ENCODE results near the gene C1orf35.

C1orf35 gene

DNA sequence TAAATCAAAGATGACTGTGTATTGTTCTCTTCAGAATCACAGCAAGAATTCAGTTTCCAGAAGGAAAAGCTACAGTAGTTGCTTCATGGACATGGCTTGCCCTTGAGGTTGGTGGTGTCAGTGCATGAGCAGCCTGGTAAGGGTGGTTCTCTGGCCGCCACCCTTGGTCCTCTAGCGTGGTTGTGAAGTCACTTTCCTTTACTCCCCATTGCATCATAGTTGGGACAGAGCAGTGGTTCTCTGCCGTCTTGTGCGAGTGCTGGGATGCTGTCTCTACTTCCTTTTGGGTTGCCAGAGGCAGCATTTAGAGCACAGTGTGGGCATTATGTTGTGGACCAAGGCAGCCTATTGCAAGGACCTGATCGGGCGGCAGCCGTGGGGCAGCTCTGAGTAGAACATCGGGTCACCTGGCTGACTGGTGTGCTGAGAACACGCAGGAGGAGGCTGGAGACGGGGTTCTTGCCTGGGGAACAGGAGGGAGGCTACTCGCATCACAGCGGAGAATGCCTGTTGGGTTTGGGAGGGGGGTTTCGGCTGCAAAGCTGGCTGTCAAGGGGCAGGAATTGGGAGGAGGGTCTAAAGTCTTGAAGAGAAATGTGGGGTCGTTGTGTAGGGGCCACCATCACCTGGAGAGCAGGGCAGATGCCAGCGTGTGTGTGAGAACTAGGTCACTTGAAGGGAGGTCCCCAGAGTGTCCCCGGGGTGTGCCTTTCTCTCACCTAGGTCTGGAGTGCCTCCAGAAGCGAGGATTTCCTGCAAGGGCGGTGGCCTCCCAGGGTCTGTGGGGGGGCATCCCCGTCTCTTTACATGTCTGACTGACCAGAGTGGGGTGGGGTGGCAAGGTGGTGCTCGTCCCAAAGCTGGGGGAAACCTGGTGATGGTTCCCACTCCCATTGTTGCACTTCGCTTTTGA lies 14.3 kb downstream of the C1orf35 start:
- no peak for TF ChIP-seq CTCF (IDR thresholded peaks at IDR 0.05; ENCODE audit: low read length)
- TF ChIP-seq EZH2phosphoT487 (IDR thresholded peaks at IDR 0.05; ENCODE audit: low read length) = no peak
- TF ChIP-seq EZH2 (optimal IDR thresholded peaks at IDR 0.05; ENCODE audit: low read depth, low read length) = no peak
- Histone ChIP-seq H3K27ac (ENCODE audit: low read length) (peak overlapping the region; percentile 81; the same call in 1 of the 2 replicates), H3K9ac (ENCODE audit: low read length) (peak overlapping the region; percentile 35; the same call in 1 of the 2 replicates), H3K36me3 (replicated peaks; ENCODE audit: insufficient read depth, low read length) (peaks cover 21% of the 10 kb centered on the region), H2AFZ (ENCODE audit: low read length) (no peak overlapping the region), H4K20me1 (ENCODE audit: insufficient read depth, low read length) (peaks cover 100% of the 10 kb centered on the region), H3K9me3 (replicated peaks; ENCODE audit: insufficient read depth, low read length) (no peaks in the 10 kb centered on the region), H3F3A (ENCODE audit: insufficient read depth, low read length) (peaks cover 73% of the 10 kb centered on the region), H3K4me1 (ENCODE audit: low read length) (peaks cover 78% of the 10 kb centered on the region), H3K9me2 (replicated peaks; ENCODE audit: insufficient read depth, low read length) (no peaks in the 10 kb centered on the region), H3K27me3 (replicated peaks; ENCODE audit: insufficient read depth, low read length) (no peaks in the 10 kb centered on the region), H3K79me2 (ENCODE audit: low read length) (peaks cover 100% of the 10 kb centered on the region), H3K4me3 (ENCODE audit: low read length) (0 out of 2 replicates have a peak overlapping the region, but pooled peaks have one; percentile 0), H3K4me2 (ENCODE audit: low read depth, low read length) (peak overlapping the region; percentile 39)
- DNase-seq = no peak

GRCh38 chr1:228087771-228088251 lies 15.3 kb downstream of the C1orf35 start:
- H3K27me3 ChIP-seq (replicated peaks; ENCODE audit: insufficient read depth, low read length) = no peaks in the 10 kb centered on the region
- TF ChIP-seq EZH2 (optimal IDR thresholded peaks at IDR 0.05; ENCODE audit: low read depth, low read length) (no peak), EZH2phosphoT487 (IDR thresholded peaks at IDR 0.05; ENCODE audit: low read length) (no peak), CTCF (IDR thresholded peaks at IDR 0.05; ENCODE audit: low read length) (no peak; the same call in 1 of the 2 replicates)
- H3F3A ChIP-seq (ENCODE audit: insufficient read depth, low read length) = peaks cover 82% of the 10 kb centered on the region
- DNase-seq = no peak
- H3K4me1 ChIP-seq (ENCODE audit: low read length) = peaks cover 78% of the 10 kb centered on the region
- H3K9ac ChIP-seq (ENCODE audit: low read length) = peak overlapping the region; percentile 10; the same call in 1 of the 2 replicates
- H3K4me2 ChIP-seq (ENCODE audit: low read depth, low read length) = peak overlapping the region; percentile 39
- no peaks in the 10 kb centered on the region for H3K9me3 ChIP-seq (replicated peaks; ENCODE audit: insufficient read depth, low read length)
- H3K79me2 ChIP-seq (ENCODE audit: low read length) = peaks cover 100% of the 10 kb centered on the region
- H4K20me1 ChIP-seq (ENCODE audit: insufficient read depth, low read length) = peaks cover 89% of the 10 kb centered on the region
- H3K36me3 ChIP-seq (replicated peaks; ENCODE audit: insufficient read depth, low read length) = peaks cover 16% of the 10 kb centered on the region
- H3K27ac ChIP-seq (ENCODE audit: low read length) = peak overlapping the region; percentile 81; the same call in 1 of the 2 replicates
- 0 out of 2 replicates have a peak overlapping the region, but pooled peaks have one; percentile 5 for H3K4me3 ChIP-seq (ENCODE audit: low read length)
- no peak overlapping the region for H2AFZ ChIP-seq (ENCODE audit: low read length)
- H3K9me2 ChIP-seq (replicated peaks; ENCODE audit: insufficient read depth, low read length) = no peaks in the 10 kb centered on the region

- no peak for TF ChIP-seq EZH2phosphoT487 (IDR thresholded peaks at IDR 0.05; ENCODE audit: low read length)
- TF ChIP-seq CTCF (IDR thresholded peaks at IDR 0.05; ENCODE audit: low read length) = no peak
- no peak for TF ChIP-seq EZH2 (optimal IDR thresholded peaks at IDR 0.05; ENCODE audit: low read depth, low read length)
- no peaks in the 10 kb centered on the region for H3K9me3 ChIP-seq (replicated peaks; ENCODE audit: insufficient read depth, low read length)
- H3K4me1 ChIP-seq (ENCODE audit: low read length) = peaks cover 69% of the 10 kb centered on the region
- peak overlapping the region; percentile 91 for H3K27ac ChIP-seq (ENCODE audit: low read length)
- H3K4me2 ChIP-seq (ENCODE audit: low read depth, low read length) = peak overlapping the region; percentile 96
- peak overlapping the region; percentile 100; the same call in 1 of the 2 replicates for H3K4me3 ChIP-seq (ENCODE audit: low read length)
- H3K27me3 ChIP-seq (replicated peaks; ENCODE audit: insufficient read depth, low read length) = no peaks in the 10 kb centered on the region
- peak overlapping the region; percentile 100; the same call in 1 of the 2 replicates for H3K9ac ChIP-seq (ENCODE audit: low read length)
- peaks cover 65% of the 10 kb centered on the region for H4K20me1 ChIP-seq (ENCODE audit: insufficient read depth, low read length)
- H3K79me2 ChIP-seq (ENCODE audit: low read length) = peaks cover 98% of the 10 kb centered on the region
- no peak overlapping the region for H2AFZ ChIP-seq (ENCODE audit: low read length)
- peak; percentile 91 for DNase-seq
- H3K36me3 ChIP-seq (replicated peaks; ENCODE audit: insufficient read depth, low read length) = no peaks in the 10 kb centered on the region
- H3F3A ChIP-seq (ENCODE audit: insufficient read depth, low read length) = peaks cover 73% of the 10 kb centered on the region
- no peaks in the 10 kb centered on the region for H3K9me2 ChIP-seq (replicated peaks; ENCODE audit: insufficient read depth, low read length)
Observed at GRCh38 chr1:228085287-228085951, 17.7 kb downstream of the C1orf35 start.
